Stimulated activated CD8-positive, alpha-beta memory T cell treated with anti-CD3 and anti-CD28 coated beads, Interleukin-12 subunit alpha, Interleukin-12 subunit beta, amount 100 ng/mL, for 4 hours (primary cell): ENCODE results near the gene CLIC5.
"Not testable (repeated sequence)": the region's sequence is repeated elsewhere in the genome, so short reads cannot be mapped to it uniquely, and the experiment has no call there.

Source experiments
- DNase-seq: peaks from one replicate; pipeline ENCODE4 v3.0.0-alpha.2; 2020; ENCODE audit warnings: low read depth

Gene CLIC5

GRCh38 chr6:45926423-45926822 lies 89.2 kb downstream of the CLIC5 start:
- DNase-seq: not testable (repeated sequence)

GRCh38 chr6:45924763-45925342 lies 90.8 kb downstream of the CLIC5 start:
- no peak for DNase-seq

GRCh38 chr6:45923831-45924391 lies 91.7 kb downstream of the CLIC5 start:
- no peak for DNase-seq

- peak; percentile 12 for DNase-seq
Measured at GRCh38 chr6:45922728-45923351, 92.8 kb downstream of the CLIC5 start.

GRCh38 chr6:45921691-45922281 lies 93.9 kb downstream of the CLIC5 start:
- no peak for DNase-seq

- DNase-seq: no peak
Measured at GRCh38 chr6:45920819-45921511, 94.7 kb downstream of the CLIC5 start.

- DNase-seq: no peak
Measured at GRCh38 chr6:45917439-45917838, 98.2 kb downstream of the CLIC5 start.

- no peak for DNase-seq
Measured at GRCh38 chr6:45916692-45917091, 99.0 kb downstream of the CLIC5 start.

GRCh38 chr6:45915780-45916468 lies 99.7 kb downstream of the CLIC5 start:
- DNase-seq: no peak

GRCh38 chr6:45911691-45912090 lies 104.0 kb downstream of the CLIC5 start:
- no peak for DNase-seq

- DNase-seq: no peak
Measured at GRCh38 chr6:45903959-45904358, 111.7 kb downstream of the CLIC5 start.

GRCh38 chr6:45902984-45903383 lies 112.7 kb downstream of the CLIC5 start:
- no peak for DNase-seq

- no peak for DNase-seq
Measured at GRCh38 chr6:45901767-45902650, 113.7 kb downstream of the CLIC5 start.

GRCh38 chr6:45900808-45901752 lies 114.6 kb downstream of the CLIC5 start:
- no peak for DNase-seq

- no peak for DNase-seq
Measured at GRCh38 chr6:45899683-45899946, 116.0 kb downstream of the CLIC5 start.

- DNase-seq: no peak
Measured at GRCh38 chr6:45898941-45899682, 116.5 kb downstream of the CLIC5 start.

GRCh38 chr6:45896783-45897441 lies 118.7 kb downstream of the CLIC5 start:
- DNase-seq: no peak

GRCh38 chr6:45895569-45895968 lies 120.1 kb downstream of the CLIC5 start:
- no peak for DNase-seq

GRCh38 chr6:45892696-45893245 lies 122.9 kb downstream of the CLIC5 start:
- DNase-seq: no peak
